Kidney glomerular epithelial cell (primary cell): ENCODE measurements around the gene ITGA1.
"Not testable (repeated sequence)": the region's sequence is repeated elsewhere in the genome, so short reads cannot be mapped to it uniquely, and the experiment has no call there.

Experiments
- DNase-seq: peaks from one replicate; lab custom pipeline; 2025; lab: John Stamatoyannopoulos, UW

ITGA1 gene

GRCh38 chr5:52787600-52788504 is at the start of gene ITGA1, which contains the start of gene PELO:
Gene ITGA1, plus strand, starts transcription at chr5:52787916. Its CDS starts 438 bp downstream, at chr5:52788354.
Gene PELO, plus strand, starts transcription at chr5:52787916. Its CDS starts 12,479 bp downstream, at chr5:52800395.
- DNase-seq, result peak; percentile 93

- no peak for DNase-seq
Observed at GRCh38 chr5:52738095-52738506, 49.6 kb upstream of the ITGA1 start.

GRCh38 chr5:52740007-52740406 is 47.7 kb upstream of the ITGA1 start:
- no peak for DNase-seq

- DNase-seq, result no peak
Observed at GRCh38 chr5:52743012-52743411, 44.7 kb upstream of the ITGA1 start.

- DNase-seq, result no peak
Observed at GRCh38 chr5:52743529-52743928, 44.2 kb upstream of the ITGA1 start.

- DNase-seq, result no peak
Observed at GRCh38 chr5:52743970-52744369, 43.7 kb upstream of the ITGA1 start.

GRCh38 chr5:52744867-52745458 is 42.8 kb upstream of the ITGA1 start:
- not testable (repeated sequence) for DNase-seq

GRCh38 chr5:52746539-52746938 is 41.2 kb upstream of the ITGA1 start:
- DNase-seq, result no peak

GRCh38 chr5:52748590-52748989 is 39.1 kb upstream of the ITGA1 start:
- DNase-seq, result no peak

- DNase-seq, result no peak
Observed at GRCh38 chr5:52749666-52750065, 38.0 kb upstream of the ITGA1 start.

- DNase-seq, result no peak
Observed at GRCh38 chr5:52751137-52751536, 36.6 kb upstream of the ITGA1 start.

GRCh38 chr5:52754051-52754450 is 33.7 kb upstream of the ITGA1 start:
- no peak for DNase-seq

GRCh38 chr5:52757527-52757926 is 30.2 kb upstream of the ITGA1 start:
- no peak for DNase-seq

GRCh38 chr5:52758014-52758413 is 29.7 kb upstream of the ITGA1 start:
- DNase-seq, result no peak

- no peak for DNase-seq
Observed at GRCh38 chr5:52759331-52759730, 28.4 kb upstream of the ITGA1 start.

- no peak for DNase-seq
Observed at GRCh38 chr5:52760695-52761366, 26.9 kb upstream of the ITGA1 start.

- DNase-seq, result no peak
Observed at GRCh38 chr5:52767217-52767743, 20.4 kb upstream of the ITGA1 start.

- no peak for DNase-seq
Observed at GRCh38 chr5:52767766-52768480, 19.8 kb upstream of the ITGA1 start.

- DNase-seq, result no peak
Observed at GRCh38 chr5:52769061-52769460, 18.7 kb upstream of the ITGA1 start.

GRCh38 chr5:52770287-52770939 is 17.3 kb upstream of the ITGA1 start:
- DNase-seq, result no peak

GRCh38 chr5:52771343-52772039 is 16.2 kb upstream of the ITGA1 start:
- DNase-seq, result no peak
